ENCODE data around the gene KRT31. TPM values are rescaled to one million over a fixed set of nuclear protein-coding genes. Genes with fewer than 3 reads are reported as not detected.
"Not testable (repeated sequence)": the region's sequence is repeated elsewhere in the genome, so short reads cannot be mapped to it uniquely, and the experiment has no call there.

Gene KRT31
- total RNA-seq, 1 experiment from 2014 or later, result not detected

GRCh38 chr17:41413353-41413957, 16.0 kb upstream of the KRT31 start:
- Histone ChIP-seq H3K9me3 (replicated peaks) (no peaks in the 10 kb centered on the region), H3K4me1 (replicated peaks) (peaks cover 50% of the 10 kb centered on the region), H3K27ac (no peak overlapping the region), H3K36me3 (no peaks in the 10 kb centered on the region), H3K27me3 (replicated peaks) (no peaks in the 10 kb centered on the region), H3K4me3 (no peak overlapping the region)
- peak in 1 of 2 experiments; percentile 35 for DNase-seq (ENCODE audit: low read depth in 1 of 2, low spot score in 2 of 2)

GRCh38 chr17:41411072-41411840, 13.8 kb upstream of the KRT31 start:
- H3K27me3 ChIP-seq (replicated peaks), result no peaks in the 10 kb centered on the region
- no peak for DNase-seq (ENCODE audit: low read depth in 1 of 2, low spot score in 2 of 2)
- H3K27ac ChIP-seq, result no peak overlapping the region
- no peak overlapping the region for H3K4me3 ChIP-seq
- no peaks in the 10 kb centered on the region for H3K9me3 ChIP-seq (replicated peaks)
- peaks cover 33% of the 10 kb centered on the region for H3K4me1 ChIP-seq (replicated peaks)
- no peaks in the 10 kb centered on the region for H3K36me3 ChIP-seq

- no peak for DNase-seq (ENCODE audit: low read depth in 1 of 2, low spot score in 2 of 2)
- no peaks in the 10 kb centered on the region for H3K27me3 ChIP-seq (replicated peaks)
- H3K4me3 ChIP-seq, result no peak overlapping the region
- peaks cover 31% of the 10 kb centered on the region for H3K4me1 ChIP-seq (replicated peaks)
- no peaks in the 10 kb centered on the region for H3K36me3 ChIP-seq
- H3K27ac ChIP-seq, result no peak overlapping the region
- H3K9me3 ChIP-seq (replicated peaks), result no peaks in the 10 kb centered on the region
Observed at GRCh38 chr17:41407226-41407625, 9.8 kb upstream of the KRT31 start.

GRCh38 chr17:41406205-41406604, 8.8 kb upstream of the KRT31 start:
- H3K27me3 ChIP-seq (replicated peaks), result no peaks in the 10 kb centered on the region
- no peak overlapping the region for H3K4me3 ChIP-seq
- H3K9me3 ChIP-seq (replicated peaks), result no peaks in the 10 kb centered on the region
- H3K27ac ChIP-seq, result no peak overlapping the region
- no peak for DNase-seq (ENCODE audit: low read depth in 1 of 2, low spot score in 2 of 2)
- H3K36me3 ChIP-seq, result no peaks in the 10 kb centered on the region
- H3K4me1 ChIP-seq (replicated peaks), result peaks cover 33% of the 10 kb centered on the region

- H3K9me3 ChIP-seq (replicated peaks), result no peaks in the 10 kb centered on the region
- no peak overlapping the region for H3K4me3 ChIP-seq
- H3K27ac ChIP-seq, result peak overlapping the region; percentile 64
- DNase-seq (ENCODE audit: low read depth in 1 of 2, low spot score in 2 of 2), result peak; percentile 84 to 96
- H3K27me3 ChIP-seq (replicated peaks), result no peaks in the 10 kb centered on the region
- H3K4me1 ChIP-seq (replicated peaks), result peaks cover 33% of the 10 kb centered on the region
- no peaks in the 10 kb centered on the region for H3K36me3 ChIP-seq
Observed at GRCh38 chr17:41404024-41404671, 6.7 kb upstream of the KRT31 start.

GRCh38 chr17:41403404-41404023, 6.1 kb upstream of the KRT31 start:
- H3K27ac ChIP-seq, result peak overlapping the region; percentile 64
- DNase-seq (ENCODE audit: low read depth in 1 of 2, low spot score in 2 of 2), result peak in 1 of 2 experiments; percentile 52
- H3K36me3 ChIP-seq, result no peaks in the 10 kb centered on the region
- peaks cover 33% of the 10 kb centered on the region for H3K4me1 ChIP-seq (replicated peaks)
- no peaks in the 10 kb centered on the region for H3K27me3 ChIP-seq (replicated peaks)
- H3K9me3 ChIP-seq (replicated peaks), result no peaks in the 10 kb centered on the region
- no peak overlapping the region for H3K4me3 ChIP-seq

GRCh38 chr17:41402161-41402560, 4.8 kb upstream of the KRT31 start:
- DNase-seq (ENCODE audit: low read depth in 1 of 2, low spot score in 2 of 2), result no peak
- Histone ChIP-seq H3K27ac (no peak overlapping the region), H3K4me3 (no peak overlapping the region), H3K4me1 (replicated peaks) (peaks cover 33% of the 10 kb centered on the region), H3K27me3 (replicated peaks) (no peaks in the 10 kb centered on the region), H3K9me3 (replicated peaks) (no peaks in the 10 kb centered on the region), H3K36me3 (no peaks in the 10 kb centered on the region)

- H3K36me3 ChIP-seq, result no peaks in the 10 kb centered on the region
- H3K4me1 ChIP-seq (replicated peaks), result peaks cover 5% of the 10 kb centered on the region; the same call in 1 of the 2 replicates
- H3K9me3 ChIP-seq (replicated peaks), result no peaks in the 10 kb centered on the region
- no peaks in the 10 kb centered on the region for H3K27me3 ChIP-seq (replicated peaks)
- no peak overlapping the region for H3K27ac ChIP-seq
- H3K4me3 ChIP-seq, result no peak overlapping the region
- DNase-seq (ENCODE audit: low read depth in 1 of 2, low spot score in 2 of 2), result no peak
Observed at GRCh38 chr17:41396340-41396739, 1.1 kb downstream of the KRT31 start.

GRCh38 chr17:41395611-41396010, 1.8 kb downstream of the KRT31 start:
- Histone ChIP-seq H3K4me1 (replicated peaks) (peaks cover 5% of the 10 kb centered on the region; the same call in 1 of the 2 replicates), H3K9me3 (replicated peaks) (no peaks in the 10 kb centered on the region), H3K27me3 (replicated peaks) (no peaks in the 10 kb centered on the region), H3K36me3 (no peaks in the 10 kb centered on the region), H3K4me3 (no peak overlapping the region), H3K27ac (no peak overlapping the region)
- no peak for DNase-seq (ENCODE audit: low read depth in 1 of 2, low spot score in 2 of 2)

- H3K27me3 ChIP-seq (replicated peaks); H3K27ac ChIP-seq; H3K36me3 ChIP-seq; DNase-seq (ENCODE audit: low read depth in 1 of 2, low spot score in 2 of 2); H3K4me3 ChIP-seq; H3K9me3 ChIP-seq (replicated peaks); H3K4me1 ChIP-seq (replicated peaks): not testable (repeated sequence)
Observed at GRCh38 chr17:41395044-41395443, 2.4 kb downstream of the KRT31 start.

GRCh38 chr17:41394254-41394996, 3.0 kb downstream of the KRT31 start:
- Histone ChIP-seq H3K36me3 (no peaks in the 10 kb centered on the region), H3K27ac (no peak overlapping the region), H3K9me3 (replicated peaks) (no peaks in the 10 kb centered on the region), H3K4me1 (replicated peaks) (peaks cover 5% of the 10 kb centered on the region; the same call in 1 of the 2 replicates), H3K27me3 (replicated peaks) (no peaks in the 10 kb centered on the region), H3K4me3 (no peak overlapping the region)
- no peak for DNase-seq (ENCODE audit: low read depth in 1 of 2, low spot score in 2 of 2)

GRCh38 chr17:41393826-41394225, 3.6 kb downstream of the KRT31 start:
- H3K27me3 ChIP-seq (replicated peaks), result no peaks in the 10 kb centered on the region
- no peak overlapping the region for H3K4me3 ChIP-seq
- H3K4me1 ChIP-seq (replicated peaks), result peaks cover 5% of the 10 kb centered on the region; the same call in 1 of the 2 replicates
- no peaks in the 10 kb centered on the region for H3K9me3 ChIP-seq (replicated peaks)
- no peak for DNase-seq (ENCODE audit: low read depth in 1 of 2, low spot score in 2 of 2)
- H3K27ac ChIP-seq, result no peak overlapping the region
- no peaks in the 10 kb centered on the region for H3K36me3 ChIP-seq

- Histone ChIP-seq H3K36me3 (no peaks in the 10 kb centered on the region), H3K4me3 (no peak overlapping the region), H3K27ac (no peak overlapping the region), H3K4me1 (replicated peaks) (peaks cover 5% of the 10 kb centered on the region; the same call in 1 of the 2 replicates), H3K27me3 (replicated peaks) (no peaks in the 10 kb centered on the region), H3K9me3 (replicated peaks) (no peaks in the 10 kb centered on the region)
- no peak for DNase-seq (ENCODE audit: low read depth in 1 of 2, low spot score in 2 of 2)
Observed at GRCh38 chr17:41393294-41393693, 4.1 kb downstream of the KRT31 start.

All from SJSA1 (cell line).